NCI-H526 (cell line): ENCODE results near the gene ARHGAP22.

ENCODE experiments used
- DNase-seq, 2 experiments: peaks; one replicate each; lab custom pipeline; 2025; lab: John Stamatoyannopoulos, UW

The ARHGAP22 gene

DNA sequence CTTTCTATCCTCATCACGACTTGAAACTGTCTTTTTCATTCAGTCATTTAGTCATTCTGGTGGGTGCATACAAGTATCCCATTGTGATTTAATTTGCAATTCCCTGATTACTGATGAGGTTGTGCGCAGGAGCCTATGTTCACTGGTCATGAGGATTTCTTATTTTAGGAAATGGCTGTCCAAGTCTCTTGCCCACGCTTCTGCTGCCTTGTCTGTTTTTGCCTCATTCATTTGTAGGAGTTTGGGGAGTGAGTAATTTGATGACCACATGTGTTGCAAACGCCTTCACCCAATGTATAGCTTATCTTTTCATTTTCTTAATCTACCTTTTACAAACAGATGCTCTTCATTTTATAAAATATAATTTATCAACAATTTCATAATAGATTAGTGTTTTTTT is 127.3 kb downstream of the ARHGAP22 start:
- no peak for DNase-seq

DNA sequence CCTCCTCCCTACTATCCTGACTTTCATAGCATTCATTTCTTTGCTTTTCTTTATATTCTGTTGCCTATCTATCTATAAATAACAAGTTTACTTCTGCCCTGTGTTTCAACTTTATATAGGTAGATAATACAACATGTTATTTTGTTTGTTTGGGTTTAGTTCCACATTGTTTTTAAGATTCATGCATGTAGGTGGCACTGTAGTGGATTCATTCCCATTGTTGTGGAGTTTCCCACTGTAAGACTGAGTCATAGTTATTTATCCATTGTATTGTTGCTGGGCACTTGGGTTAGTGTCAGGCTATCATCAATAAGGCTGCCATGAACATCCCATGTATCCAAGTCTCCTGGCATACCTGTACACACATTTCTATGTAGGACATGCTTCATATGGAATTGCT is 127.7 kb downstream of the ARHGAP22 start:
- DNase-seq, result no peak

DNA sequence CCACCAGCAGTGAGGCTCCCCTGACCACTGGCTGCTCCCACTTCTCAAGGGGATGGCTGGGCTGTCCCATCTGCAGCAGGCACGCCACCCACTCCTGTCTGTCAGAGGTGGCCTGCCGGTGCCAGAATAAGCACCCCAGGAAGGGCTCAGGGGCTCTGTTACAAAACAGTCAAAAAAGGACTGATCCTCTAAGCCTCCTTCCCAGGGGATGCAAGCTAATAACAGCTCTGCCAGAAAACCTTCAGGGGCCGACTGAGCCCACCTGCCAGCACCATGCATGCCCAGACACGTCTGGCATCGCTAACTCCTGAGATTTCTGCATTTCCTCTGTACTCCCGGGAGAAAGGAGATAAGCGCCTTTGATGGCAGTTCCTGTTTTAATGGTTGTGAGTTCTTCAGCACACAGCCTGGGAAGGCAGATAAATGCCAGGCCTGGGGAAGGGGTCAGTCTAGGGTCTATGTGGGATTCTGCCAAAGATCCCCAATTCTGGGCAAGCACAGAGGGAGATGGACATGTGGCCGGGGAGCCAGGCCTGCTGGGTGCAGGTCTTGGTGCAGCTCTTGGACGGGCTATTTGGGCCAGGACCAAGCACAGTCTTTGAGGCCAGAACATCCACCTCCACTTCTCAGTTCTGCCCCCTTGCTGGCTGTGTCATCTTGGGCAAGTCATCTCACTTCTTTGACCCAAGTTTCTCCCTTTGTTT is 128.4 kb downstream of the ARHGAP22 start:
- peak in 1 of 2 experiments; percentile 11 for DNase-seq

DNA sequence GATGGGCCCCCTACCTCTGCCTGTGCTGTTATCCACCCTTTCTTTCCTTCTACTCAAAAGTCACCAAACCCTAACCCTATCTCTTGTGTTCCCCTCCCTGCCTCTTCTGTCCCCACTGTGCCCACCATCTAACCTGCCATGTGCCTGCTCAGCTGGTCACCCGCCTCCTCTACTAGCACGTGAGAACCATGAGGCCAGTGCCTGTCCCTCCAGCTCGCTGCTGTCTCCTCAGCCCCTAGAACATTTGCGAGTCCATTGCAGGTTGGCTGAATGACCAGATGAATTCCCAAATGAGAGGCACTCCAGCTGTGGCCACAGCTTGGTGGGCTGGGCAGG is 129.0 kb downstream of the ARHGAP22 start:
- DNase-seq, result no peak

DNA sequence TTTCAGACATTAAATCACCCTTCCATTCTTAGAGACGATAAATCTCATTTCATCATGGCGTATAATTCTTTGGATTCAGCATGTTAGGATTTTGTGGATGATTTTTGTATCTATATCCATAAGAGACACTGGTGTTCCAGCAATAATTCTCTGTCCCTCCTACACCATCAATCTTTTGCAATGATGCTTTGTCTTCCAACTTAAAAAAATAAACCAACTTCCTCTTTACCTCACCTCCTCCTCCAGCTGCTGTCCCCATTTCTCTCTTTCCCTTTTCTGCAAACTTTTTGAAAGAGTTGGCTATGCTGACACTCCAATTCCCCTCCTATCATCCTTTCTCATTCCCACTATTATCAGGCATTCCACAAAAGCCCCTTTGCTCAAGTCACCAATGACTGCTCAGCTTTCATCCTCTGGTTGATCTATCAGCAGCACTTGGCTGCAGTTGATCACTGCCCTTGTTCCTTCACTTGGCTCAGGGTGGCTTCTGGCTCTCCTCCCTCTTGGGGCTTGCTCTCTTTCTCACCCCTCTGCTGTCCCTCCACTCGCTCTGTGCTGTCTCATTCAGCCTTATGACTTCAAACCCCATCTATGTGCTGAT is 130.0 kb downstream of the ARHGAP22 start:
- no peak for DNase-seq

DNA sequence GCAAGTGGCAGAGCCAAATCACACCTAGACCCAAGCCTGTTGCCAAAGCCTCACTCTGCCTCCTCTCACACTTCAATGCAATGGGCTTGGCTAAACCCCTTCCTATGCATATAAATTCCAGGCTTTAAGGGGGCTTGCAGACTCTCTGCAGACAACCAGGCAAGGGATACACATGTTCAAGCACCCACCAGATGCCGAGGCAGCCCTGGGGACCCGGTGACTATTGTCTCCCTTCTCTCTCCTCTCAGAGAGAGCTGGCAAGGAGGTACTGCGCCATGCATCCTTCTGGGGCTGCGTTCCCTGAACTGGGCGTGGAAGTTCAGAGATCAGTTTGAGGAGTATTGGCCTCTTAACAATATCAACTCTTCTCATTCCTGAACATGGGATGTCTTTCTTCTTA is 131.2 kb downstream of the ARHGAP22 start:
- DNase-seq, result no peak

DNA sequence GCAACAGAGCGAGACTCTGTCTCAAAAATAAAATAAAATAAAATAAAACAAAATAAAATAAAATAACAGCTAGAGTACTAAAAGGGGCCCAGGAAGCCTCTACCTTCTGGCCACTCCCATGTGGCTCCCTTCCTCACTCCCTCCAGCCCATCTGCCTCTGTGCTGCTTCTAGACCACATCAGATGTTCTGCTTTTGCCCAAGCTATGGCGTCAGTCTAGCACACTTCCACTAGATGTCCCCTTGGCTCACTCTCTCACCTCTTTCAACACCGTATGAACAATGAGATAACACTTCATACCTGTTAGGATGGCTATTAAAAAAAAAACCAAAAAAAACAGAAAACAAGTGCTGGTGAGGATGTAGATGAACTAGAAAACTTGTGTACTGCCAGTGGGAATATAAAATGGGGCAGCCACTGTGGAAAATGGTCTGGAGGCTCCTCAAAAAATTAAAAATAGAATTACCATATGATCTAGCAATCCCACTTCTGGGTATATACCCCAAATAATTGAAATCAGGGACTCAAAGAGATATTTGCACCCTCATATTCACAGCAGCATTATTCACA is 132.3 kb downstream of the ARHGAP22 start:
- DNase-seq, result no peak

DNA sequence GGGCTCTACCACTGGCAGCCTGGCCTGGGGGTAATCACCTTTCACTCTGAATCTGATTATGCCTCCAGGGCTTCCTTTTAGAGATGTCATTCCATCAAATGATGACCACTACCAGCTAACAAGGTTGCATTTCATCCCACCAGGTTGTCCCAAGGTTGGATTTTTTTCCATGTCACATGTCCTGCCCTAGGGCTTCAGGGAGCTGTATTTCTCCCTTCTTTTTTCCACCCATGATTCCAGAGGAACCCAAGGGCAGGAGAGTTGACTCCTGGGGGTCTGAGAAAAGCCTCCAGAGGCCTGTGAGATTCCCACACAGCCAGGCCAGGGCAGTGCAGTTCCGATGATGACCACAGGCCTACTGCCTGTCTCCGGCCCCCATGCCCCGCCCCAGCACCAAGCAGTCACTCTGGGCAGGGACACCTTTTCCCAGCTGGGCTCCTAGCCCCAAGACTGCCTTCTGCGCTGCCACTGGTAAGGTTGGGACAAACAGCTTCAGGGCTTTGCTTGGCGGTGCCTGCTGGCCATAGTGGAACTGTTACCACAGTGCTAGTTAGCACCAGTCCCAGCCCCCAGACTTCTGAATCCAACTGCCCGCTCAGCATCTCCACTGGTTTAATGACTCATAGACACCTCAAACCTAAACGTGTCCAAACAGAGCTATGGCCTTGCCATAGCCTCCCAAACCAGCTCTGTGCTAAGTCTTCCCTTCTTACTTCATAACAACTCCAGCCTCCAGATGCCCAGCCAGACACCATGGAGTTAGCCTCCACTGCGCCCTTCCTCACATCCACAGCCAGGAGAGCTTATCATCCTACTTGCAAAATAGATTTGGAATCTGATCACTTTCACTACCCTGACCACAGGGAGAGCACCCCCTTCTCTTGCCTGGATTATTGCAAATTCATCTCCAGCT is 133.7 kb downstream of the ARHGAP22 start:
- DNase-seq, result no peak

DNA sequence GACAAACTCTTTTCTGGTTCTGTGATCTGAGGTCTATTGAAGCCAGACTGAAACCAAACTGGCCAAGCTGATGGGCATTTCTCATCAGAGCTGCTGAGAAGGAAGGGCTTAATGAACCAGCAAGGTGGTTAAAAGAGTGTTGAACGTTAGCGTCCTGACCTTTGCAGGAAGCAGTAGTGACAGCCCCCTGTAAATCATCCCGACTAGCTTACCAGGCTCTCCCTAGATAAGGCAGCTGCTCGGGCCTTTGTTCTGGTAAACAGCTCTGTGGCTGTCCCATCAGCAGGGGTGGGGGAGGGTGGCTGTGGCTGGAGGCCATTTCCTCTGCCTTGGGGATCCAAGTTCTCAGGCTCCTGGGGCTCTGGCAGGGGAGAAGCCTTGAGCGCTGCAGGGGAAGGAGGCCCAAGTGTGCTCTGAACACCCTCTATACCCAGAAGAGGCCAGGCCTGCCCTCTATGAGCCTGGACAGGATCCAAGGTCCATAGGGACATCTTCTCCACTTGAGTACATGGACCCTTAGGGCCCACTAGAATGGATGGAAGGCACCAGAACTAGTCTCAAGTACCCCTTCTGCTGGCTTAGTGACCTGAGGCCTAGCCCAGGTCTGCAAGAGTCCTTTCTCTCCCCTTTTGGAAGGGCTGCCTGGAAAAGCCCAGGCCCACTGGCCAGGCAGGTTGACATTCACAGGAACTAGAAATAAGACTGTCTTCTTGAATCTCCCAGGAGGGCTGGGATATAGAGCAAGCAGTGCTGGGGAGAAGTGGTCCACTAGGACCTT is 134.6 kb downstream of the ARHGAP22 start:
- DNase-seq, result no peak

DNA sequence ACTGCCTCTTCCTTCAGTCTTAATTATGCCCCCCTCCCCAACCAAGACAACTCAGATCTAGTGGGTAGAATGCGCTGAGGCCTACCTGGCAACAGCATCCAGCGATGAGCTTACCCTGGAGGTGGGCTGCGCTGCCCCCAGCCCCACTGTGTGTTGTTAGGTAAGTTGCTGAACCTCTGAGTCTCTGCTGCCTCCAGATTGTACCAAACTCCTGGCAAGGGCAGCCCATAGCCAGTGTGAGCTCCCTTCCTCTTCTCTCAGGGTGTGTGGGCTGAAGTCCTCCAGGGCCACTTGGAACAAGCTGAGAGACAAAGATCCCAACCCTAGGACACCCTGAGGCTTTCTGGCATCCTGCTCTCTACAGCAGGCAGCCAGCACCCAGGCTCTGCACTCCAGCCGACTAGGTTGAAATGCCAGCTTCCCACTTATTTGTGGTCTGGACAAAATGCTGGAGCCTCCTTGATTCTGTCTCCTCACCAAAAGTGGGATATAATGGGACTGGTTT is 135.3 kb downstream of the ARHGAP22 start:
- no peak for DNase-seq

DNA sequence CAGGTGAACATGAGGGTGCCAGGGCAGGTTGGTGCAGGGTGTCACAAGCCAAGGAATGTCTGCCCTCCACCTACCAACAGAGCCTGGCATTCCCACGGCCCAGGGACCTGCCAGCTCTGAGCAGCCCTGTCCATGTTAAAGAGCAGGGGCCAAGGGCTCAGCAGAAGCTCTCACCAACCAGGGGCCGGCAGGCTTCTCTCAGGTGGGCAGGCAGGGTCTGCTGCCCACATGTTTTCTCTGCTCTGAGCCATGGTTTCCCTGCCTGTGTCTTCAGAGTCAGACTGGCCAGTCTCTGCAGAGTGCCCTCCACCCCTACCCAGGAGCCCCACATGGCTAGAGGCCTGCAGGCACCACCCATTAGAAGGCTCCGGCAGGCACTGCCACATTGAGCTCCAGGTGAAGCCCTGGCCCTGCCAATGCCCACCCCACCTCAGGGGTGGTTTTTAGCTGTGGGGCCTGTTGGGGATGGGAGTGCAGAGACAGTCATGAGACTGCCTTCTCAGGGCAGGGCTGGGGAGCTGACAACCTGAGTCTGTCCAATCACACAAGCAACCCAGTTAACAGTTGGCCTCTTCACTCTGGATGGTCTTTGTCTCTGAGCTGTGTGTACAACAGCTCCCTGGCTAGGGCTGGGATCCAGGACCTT is 135.9 kb downstream of the ARHGAP22 start:
- no peak for DNase-seq

DNA sequence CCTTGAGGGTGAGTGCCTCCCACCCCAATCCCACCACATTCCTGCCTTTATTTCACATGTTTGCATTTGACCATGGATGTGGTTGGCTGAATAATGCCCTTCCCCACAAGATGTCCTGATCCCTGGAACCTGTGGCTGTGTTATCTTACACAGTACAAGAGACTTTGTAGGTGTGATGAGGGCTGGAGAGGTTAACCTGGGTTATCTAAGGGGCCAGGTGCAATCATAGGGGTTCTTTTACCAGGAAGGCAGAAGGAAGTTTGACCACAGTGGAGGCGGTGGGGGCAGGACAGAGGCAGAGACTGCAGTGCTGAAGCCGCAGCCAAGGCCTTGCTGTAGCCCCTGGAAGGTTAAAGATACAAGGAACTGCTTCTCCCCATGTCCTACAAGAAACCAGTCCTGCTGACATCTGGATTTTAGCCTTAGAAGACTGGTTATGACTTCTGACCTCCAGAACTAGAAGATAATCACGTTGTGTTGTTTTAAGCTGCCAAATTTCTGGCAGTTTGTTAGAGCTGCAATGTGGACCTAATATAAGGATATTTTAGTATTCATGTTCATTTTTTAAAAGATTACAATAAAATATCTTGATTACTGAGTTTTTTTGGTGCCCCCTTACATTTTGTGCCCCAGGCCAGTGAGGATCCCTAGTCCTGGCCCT is 136.6 kb downstream of the ARHGAP22 start:
- no peak for DNase-seq

DNA sequence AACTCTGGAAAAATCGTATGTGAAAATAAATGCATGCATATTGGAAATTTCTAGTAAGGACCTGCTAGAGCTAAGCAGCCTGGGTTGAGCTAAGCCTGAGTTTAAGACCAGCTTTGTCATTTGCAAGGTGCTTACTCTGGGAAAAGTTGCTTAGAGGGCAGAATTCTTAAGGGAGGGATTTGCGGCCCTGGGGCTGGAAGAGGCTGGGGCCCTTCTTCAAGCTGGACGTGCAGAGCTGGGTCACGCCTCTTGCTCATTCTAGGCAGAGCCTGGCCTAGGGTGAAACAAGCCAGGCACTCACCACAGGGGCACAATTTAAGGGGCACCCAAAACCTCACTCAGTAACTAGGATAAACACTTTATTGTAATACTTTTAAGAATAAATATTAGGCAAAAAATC is 137.2 kb downstream of the ARHGAP22 start:
- no peak for DNase-seq

DNA sequence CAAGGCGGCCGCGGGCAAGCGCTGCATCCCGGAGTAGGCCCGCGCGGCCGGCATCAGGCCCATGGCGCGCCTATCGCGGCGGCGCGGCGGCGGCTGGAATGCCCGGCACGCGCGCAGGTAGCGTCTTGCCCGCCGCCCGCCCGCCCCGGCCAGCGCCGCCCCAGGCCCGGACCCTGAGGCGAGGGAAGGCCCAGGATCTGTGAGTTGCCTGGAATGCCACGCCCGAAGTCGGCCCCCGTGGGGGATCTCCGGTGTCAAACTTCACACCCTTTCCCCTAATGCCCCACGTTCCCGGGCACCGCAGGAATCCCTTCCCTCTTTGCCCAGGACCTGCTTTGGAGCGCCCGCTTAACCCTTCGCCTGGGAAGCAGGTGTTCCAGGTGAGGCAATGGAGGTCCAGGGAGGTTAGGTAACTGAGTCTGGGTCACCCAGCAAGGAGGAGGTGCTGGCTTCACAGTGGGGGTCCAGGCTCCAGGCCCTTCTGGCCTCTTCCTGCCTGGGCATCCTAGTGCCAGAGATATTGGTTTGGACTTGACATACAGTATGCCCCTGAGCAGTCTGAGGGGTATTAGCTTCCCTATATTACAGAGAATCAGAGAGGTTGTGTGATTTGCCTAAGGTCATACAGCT is 138.1 kb downstream of the ARHGAP22 start:
- DNase-seq, result peak in 1 of 2 experiments; percentile 44

DNA sequence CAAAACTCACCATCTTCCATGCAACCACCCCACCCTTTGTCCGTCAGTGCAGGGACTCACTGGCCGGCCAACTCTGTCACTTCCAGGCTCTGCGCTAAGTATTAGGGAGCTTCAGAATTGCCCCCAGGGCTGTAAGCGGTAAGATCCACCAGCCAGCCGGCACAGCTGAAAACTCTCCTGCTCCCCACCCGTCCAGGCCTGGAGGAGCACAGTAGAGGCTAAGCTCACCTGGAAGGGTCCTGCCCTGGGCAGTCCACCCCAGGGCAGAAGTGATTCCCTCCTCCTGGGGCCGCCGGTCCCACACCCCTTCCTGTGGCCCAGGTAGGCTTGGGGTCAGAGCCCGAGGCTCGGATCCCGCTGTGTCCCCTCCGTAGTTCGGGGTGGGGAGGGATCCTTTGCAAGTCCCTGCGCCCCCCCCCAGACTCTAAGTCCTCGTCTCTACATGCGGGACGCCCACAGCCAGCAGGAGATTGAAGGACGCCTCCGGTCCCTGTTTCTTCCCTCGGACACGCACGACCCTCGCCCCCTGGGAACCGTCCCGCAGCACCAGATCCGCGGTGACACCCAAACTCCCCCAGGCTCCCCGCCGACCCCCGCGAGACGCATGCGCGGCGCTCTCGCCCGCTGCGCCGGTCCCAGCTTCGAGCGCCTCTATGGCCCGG is 138.9 kb downstream of the ARHGAP22 start:
- DNase-seq, result no peak

DNA sequence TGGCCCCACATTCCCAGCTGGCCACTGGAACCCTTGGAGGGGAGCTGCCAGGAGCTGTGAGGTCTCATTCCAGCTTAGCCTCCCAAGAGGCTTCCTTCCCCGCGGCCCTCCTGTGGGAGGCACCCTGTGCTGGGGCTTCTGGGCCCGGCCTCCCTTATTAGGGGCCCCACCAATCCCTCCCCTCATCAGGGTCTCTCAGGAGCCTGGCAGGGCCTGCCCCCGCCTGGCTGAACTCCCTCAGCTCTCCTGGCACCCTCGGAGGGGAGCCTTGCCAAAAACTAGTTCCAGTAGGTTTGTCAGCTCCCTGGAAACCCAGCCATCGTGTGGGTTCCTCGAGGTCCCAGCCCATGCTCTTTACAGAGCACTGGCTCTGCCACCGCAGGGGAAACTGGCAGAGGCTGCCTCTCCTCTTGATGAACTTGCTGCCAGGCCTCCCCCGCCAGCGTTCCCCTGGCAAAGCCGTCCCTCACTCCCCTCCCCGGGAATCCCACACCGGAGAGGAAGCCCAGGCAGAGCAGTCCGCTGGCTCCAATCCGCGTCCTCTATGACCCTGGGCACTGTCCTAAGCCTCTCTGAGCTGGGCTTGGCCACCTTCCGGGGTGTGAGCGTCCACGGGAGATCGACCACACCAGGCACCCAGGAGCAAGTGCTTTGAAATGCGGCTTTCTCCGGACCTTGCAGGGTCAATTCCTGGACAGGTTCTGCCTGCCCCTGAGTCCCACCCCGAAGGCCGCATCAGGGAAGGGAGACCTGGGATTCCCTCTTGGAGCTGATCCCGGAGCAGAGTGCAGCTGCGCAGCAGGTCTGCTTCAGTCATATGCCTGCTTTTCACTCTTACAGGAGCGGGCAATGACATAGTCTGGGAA is 139.8 kb downstream of the ARHGAP22 start:
- no peak for DNase-seq

DNA sequence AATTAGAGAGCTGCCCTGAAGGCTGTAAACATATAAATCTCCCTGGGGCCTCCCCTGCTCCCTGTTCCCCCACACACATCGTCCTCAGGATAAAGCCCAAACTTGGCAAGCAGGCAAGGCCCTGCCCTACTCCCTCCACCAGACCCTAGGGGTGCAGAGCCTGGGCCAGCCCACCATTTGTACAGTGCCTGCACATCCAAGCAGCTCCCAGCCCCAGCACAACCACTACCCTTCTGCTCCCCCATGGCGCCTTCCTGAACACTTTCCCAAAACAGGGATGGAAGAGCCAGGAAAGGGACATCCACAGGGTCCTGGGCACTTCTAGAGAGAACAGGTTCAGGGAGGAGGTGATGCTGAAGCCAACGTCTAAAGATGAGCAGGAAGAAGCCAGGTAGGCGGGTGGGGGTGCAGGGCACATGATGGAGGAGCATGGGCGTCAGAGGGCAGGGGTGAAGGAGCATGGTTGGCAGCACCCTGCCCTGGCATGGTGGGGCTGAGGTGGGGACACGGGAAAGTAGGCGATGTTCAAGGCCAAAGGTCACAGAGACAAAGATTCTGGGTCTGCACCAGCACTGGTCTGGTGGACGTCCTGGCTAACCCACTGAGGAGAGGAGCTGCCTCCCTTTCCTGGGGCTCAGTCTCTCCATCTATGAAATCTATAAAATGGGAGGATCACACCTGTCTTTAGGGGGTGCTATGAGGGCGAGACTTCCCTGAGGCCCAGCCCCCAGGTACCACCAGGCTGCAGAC is 140.6 kb downstream of the ARHGAP22 start:
- DNase-seq, result no peak
